HEK293 (cell line): Measurements from ENCODE around the gene MED6.
A peak's percentile ranks its signal among the peaks of the same experiment; 100 is the strongest.

Experiments
- CTCF ChIA-PET: fragments of 350-600 bp; formaldehyde crosslinking; extraction: SDS; loops from one replicate; lab custom pipeline; 2021; ENCODE audit warnings: antibody characterized with exemption; lab: Yijun Ruan, JAX
- POLR2A ChIA-PET: fragments of 300-600 bp; formaldehyde crosslinking; extraction: SDS; loops from one replicate; lab custom pipeline; 2020; ENCODE audit warnings: antibody characterized with exemption, inconsistent platforms; lab: Yijun Ruan, JAX
- H3K27ac ChIP-seq: fragments of 200-500 bp; sonication (Bioruptor generic); 2 replicates; pipeline ENCODE4 v1.5.1; 2014; ENCODE audit warnings: low read depth, low read length, control low read depth, inconsistent platforms; ENCODE audit errors: extremely low read depth
- H3K36me3 ChIP-seq, 2 experiments: fragments of 200-500 bp in 1 of 2; sonication (Bioruptor generic) in 1 of 2; 1 replicate in 1 of 2; 2 replicates in 1 of 2; pipeline ENCODE4 v1.5.1; 2014 to 2017; ENCODE audit warnings: inconsistent platforms in 2 of 2, low read length in 2 of 2; ENCODE audit not compliant: control insufficient read depth in 2 of 2, insufficient read depth in 1 of 2
- H3K4me1 ChIP-seq: fragments of 200-500 bp; sonication (Bioruptor generic); 2 replicates; pipeline ENCODE4 v1.5.1; 2014; ENCODE audit warnings: mild to moderate bottlenecking, low read length, inconsistent platforms; ENCODE audit not compliant: control insufficient read depth, insufficient read depth
- H3K4me3 ChIP-seq: 2 replicates; pipeline ENCODE4 v1.5.1; 2011; ENCODE audit warnings: low read depth, mild to moderate bottlenecking, control low read depth, low read length, moderate library complexity
- H3K9me3 ChIP-seq: fragments of 200-500 bp; sonication (Bioruptor generic); 2 replicates; pipeline ENCODE4 v1.5.1; 2014; ENCODE audit warnings: low read depth, low read length, inconsistent platforms; ENCODE audit not compliant: control insufficient read depth, insufficient read depth
- EGR2 ChIP-seq: fragments of 450-650 bp; formaldehyde crosslinking; IDR thresholded peaks from 2 replicates; pipeline ENCODE4 v1.5.1; 2016; ENCODE audit warnings: low read depth, missing biosample characterization, missing genetic modification characterization
- GLI2 ChIP-seq: fragments of 450-650 bp; formaldehyde crosslinking; IDR thresholded peaks from 2 replicates; pipeline ENCODE4; 2017; ENCODE audit warnings: missing biosample characterization, missing genetic modification characterization, low read depth, borderline replicate concordance
- SCRT1 ChIP-seq: fragments of 450-650 bp; formaldehyde crosslinking; IDR thresholded peaks from 2 replicates; pipeline ENCODE4 v1.5.1; 2016; ENCODE audit warnings: missing biosample characterization, missing genetic modification characterization, borderline replicate concordance
- SETDB1 ChIP-seq: IDR thresholded peaks from one replicate; pipeline ENCODE4 v1.6.1; 2017; ENCODE audit warnings: mild to moderate bottlenecking, low read length, moderate library complexity, mixed read lengths; ENCODE audit not compliant: insufficient read length
- SP2 ChIP-seq: fragments of 450-650 bp; formaldehyde crosslinking; IDR thresholded peaks from 2 replicates; pipeline ENCODE4 v1.5.1; 2016; ENCODE audit warnings: missing biosample characterization, missing genetic modification characterization
- ZBTB48 ChIP-seq: fragments of 450-650 bp; formaldehyde crosslinking; IDR thresholded peaks from 2 replicates; pipeline ENCODE4 v1.5.1; 2016; ENCODE audit warnings: missing biosample characterization, missing genetic modification characterization
- ZNF10 ChIP-seq: fragments of 450-650 bp; formaldehyde crosslinking; IDR thresholded peaks from 2 replicates; pipeline ENCODE4 v1.5.1; 2017; ENCODE audit warnings: missing biosample characterization, missing genetic modification characterization
- ZNF114 ChIP-seq: fragments of 450-650 bp; formaldehyde crosslinking; IDR thresholded peaks from 2 replicates; pipeline ENCODE4 v1.5.0; 2017; ENCODE audit warnings: missing biosample characterization, missing genetic modification characterization
- ZNF174 ChIP-seq: fragments of 450-650 bp; formaldehyde crosslinking; IDR thresholded peaks from 2 replicates; pipeline ENCODE4 v1.5.0; 2017; ENCODE audit warnings: missing biosample characterization, mild to moderate bottlenecking, missing genetic modification characterization
- ZNF248 ChIP-seq: fragments of 450-650 bp; formaldehyde crosslinking; IDR thresholded peaks from 2 replicates; pipeline ENCODE4 v1.5.1; 2017; ENCODE audit warnings: missing biosample characterization, missing genetic modification characterization
- ZNF311 ChIP-seq: fragments of 450-650 bp; formaldehyde crosslinking; IDR thresholded peaks from 2 replicates; pipeline ENCODE4 v1.5.1; 2017; ENCODE audit warnings: missing biosample characterization, missing genetic modification characterization, borderline replicate concordance
- ZNF324 ChIP-seq: fragments of 450-650 bp; formaldehyde crosslinking; IDR thresholded peaks from 2 replicates; pipeline ENCODE4 v1.5.1; 2016; ENCODE audit warnings: missing biosample characterization, missing genetic modification characterization
- ZNF335 ChIP-seq: fragments of 450-650 bp; formaldehyde crosslinking; conservative IDR thresholded peaks from 2 replicates; pipeline ENCODE4 v1.5.1; 2016; ENCODE audit warnings: missing biosample characterization, missing genetic modification characterization
- ZNF354C ChIP-seq: fragments of 450-650 bp; formaldehyde crosslinking; IDR thresholded peaks from 2 replicates; pipeline ENCODE4 v1.5.1; 2016; ENCODE audit warnings: missing biosample characterization, missing genetic modification characterization, low read depth, borderline replicate concordance
- ZNF391 ChIP-seq: fragments of 450-650 bp; formaldehyde crosslinking; IDR thresholded peaks from 2 replicates; pipeline ENCODE4 v1.5.1; 2016; ENCODE audit warnings: low read depth, missing biosample characterization, missing genetic modification characterization, borderline replicate concordance
- ZNF510 ChIP-seq: fragments of 450-650 bp; formaldehyde crosslinking; IDR thresholded peaks from 2 replicates; pipeline ENCODE4 v1.5.1; 2018; ENCODE audit warnings: mild to moderate bottlenecking, missing genetic modification characterization, missing biosample characterization; ENCODE audit not compliant: insufficient replicate concordance
- ZNF544 ChIP-seq: fragments of 450-650 bp; formaldehyde crosslinking; IDR thresholded peaks from 2 replicates; pipeline ENCODE4 v1.5.0; 2017; ENCODE audit warnings: missing biosample characterization, missing genetic modification characterization
- ZNF571 ChIP-seq: fragments of 450-650 bp; formaldehyde crosslinking; IDR thresholded peaks from 2 replicates; pipeline ENCODE4 v1.5.0; 2017; ENCODE audit warnings: missing biosample characterization, missing genetic modification characterization
- ZNF621 ChIP-seq: fragments of 450-650 bp; formaldehyde crosslinking; IDR thresholded peaks from 2 replicates; pipeline ENCODE4 v1.5.1; 2017; ENCODE audit warnings: missing biosample characterization, missing genetic modification characterization
- ZNF623 ChIP-seq: fragments of 450-650 bp; formaldehyde crosslinking; IDR thresholded peaks from 2 replicates; pipeline ENCODE4 v1.5.1; 2016; ENCODE audit warnings: missing biosample characterization, missing genetic modification characterization
- ZNF670 ChIP-seq: fragments of 450-650 bp; formaldehyde crosslinking; IDR thresholded peaks from 2 replicates; pipeline ENCODE4 v1.5.1; 2016; ENCODE audit warnings: missing biosample characterization, missing genetic modification characterization, low read depth
- ZNF677 ChIP-seq: fragments of 450-650 bp; IDR thresholded peaks from 2 replicates; pipeline ENCODE4 v1.5.0; 2018; ENCODE audit warnings: missing biosample characterization, mild to moderate bottlenecking, missing genetic modification characterization, moderate library complexity
- ZNF707 ChIP-seq: fragments of 450-650 bp; formaldehyde crosslinking; IDR thresholded peaks from 2 replicates; pipeline ENCODE4 v1.5.1; 2016; ENCODE audit warnings: missing biosample characterization, missing genetic modification characterization
- ZNF747 ChIP-seq: fragments of 450-650 bp; formaldehyde crosslinking; IDR thresholded peaks from 2 replicates; pipeline ENCODE4 v1.5.1; 2016; ENCODE audit warnings: missing biosample characterization, missing genetic modification characterization
- ZNF785 ChIP-seq: fragments of 450-650 bp; formaldehyde crosslinking; IDR thresholded peaks from 2 replicates; pipeline ENCODE4 v1.5.1; 2016; ENCODE audit warnings: missing biosample characterization, missing genetic modification characterization
- ZSCAN23 ChIP-seq: fragments of 450-650 bp; formaldehyde crosslinking; IDR thresholded peaks from 2 replicates; pipeline ENCODE4 v1.5.1; 2016; ENCODE audit warnings: missing biosample characterization, missing genetic modification characterization
- TF ChIP-seq, protein P1 (sequence below): fragments of 450-650 bp; formaldehyde crosslinking; IDR thresholded peaks from 2 replicates; pipeline ENCODE4 v1.5.0; 2017; ENCODE audit warnings: missing biosample characterization, missing genetic modification characterization, borderline replicate concordance
- TF ChIP-seq, protein P2 (sequence below): fragments of 450-650 bp; formaldehyde crosslinking; IDR thresholded peaks from 2 replicates; pipeline ENCODE4 v1.5.1; 2016; ENCODE audit warnings: missing biosample characterization, missing genetic modification characterization
- TF ChIP-seq, protein P3 (sequence below): fragments of 450-650 bp; formaldehyde crosslinking; IDR thresholded peaks from 2 replicates; pipeline ENCODE4 v1.5.1; 2016; ENCODE audit warnings: missing biosample characterization, missing genetic modification characterization
- TF ChIP-seq, protein P4 (sequence below): fragments of 450-650 bp; formaldehyde crosslinking; IDR thresholded peaks from 2 replicates; pipeline ENCODE4 v1.5.1; 2016; ENCODE audit warnings: missing biosample characterization, missing genetic modification characterization

The MED6 gene, protein sequence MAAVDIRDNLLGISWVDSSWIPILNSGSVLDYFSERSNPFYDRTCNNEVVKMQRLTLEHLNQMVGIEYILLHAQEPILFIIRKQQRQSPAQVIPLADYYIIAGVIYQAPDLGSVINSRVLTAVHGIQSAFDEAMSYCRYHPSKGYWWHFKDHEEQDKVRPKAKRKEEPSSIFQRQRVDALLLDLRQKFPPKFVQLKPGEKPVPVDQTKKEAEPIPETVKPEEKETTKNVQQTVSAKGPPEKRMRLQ

DNA sequence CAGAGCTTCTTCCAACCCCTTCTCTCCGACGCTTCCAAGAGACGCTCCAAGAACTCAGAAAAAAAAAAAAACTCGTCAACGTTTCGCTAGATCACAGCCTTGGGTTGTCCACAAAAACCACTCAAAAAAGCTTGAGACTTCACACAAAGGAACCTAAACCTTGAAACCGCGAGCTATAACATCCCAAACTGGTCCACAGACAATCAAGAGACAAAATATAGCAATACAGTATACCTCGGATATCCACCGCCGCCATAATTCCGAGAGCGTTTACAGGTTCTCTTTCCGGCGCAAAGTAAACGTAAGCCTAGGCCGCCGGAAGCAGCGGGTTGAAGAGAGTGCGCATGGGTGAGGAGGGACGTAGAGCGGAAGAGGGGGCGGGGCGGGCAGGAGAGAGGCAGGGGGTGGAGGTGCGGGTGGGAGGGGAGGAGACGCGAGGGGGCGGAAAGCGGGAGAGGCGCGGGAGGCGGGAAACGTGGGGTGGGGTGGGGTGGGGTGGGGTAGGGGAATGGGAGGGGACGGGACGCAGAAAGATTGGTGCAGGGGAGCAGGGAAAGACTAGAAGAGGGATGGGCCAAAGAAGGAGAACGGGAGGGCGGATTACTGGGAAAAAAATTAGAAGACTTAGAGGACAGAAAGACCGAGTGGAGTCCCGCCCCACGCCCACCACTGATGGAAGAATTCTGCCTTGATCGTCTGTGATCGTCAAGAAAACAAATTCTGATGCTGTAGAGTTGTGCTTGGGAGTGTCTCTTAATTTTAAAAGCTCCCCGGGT lies at the start of gene MED6:
Gene MED6 (minus strand): TSS at position 274 of the 776 bp plus-strand sequence. CDS start 18 bp downstream, at position 256.
- Histone ChIP-seq H3K27ac (0 out of 2 replicates have a peak within 1 kb of the TSS, but pooled peaks have one; percentile 51), H3K4me1 (peaks cover 8% of the 10 kb centered on the region), H3K9me3 (no peaks in the 10 kb centered on the region), H3K36me3 (peaks cover 0 to 19% of the 10 kb centered on the region in 2 experiments; a peak in 2 of 3 replicates), H3K4me3 (peak within 1 kb of the TSS; percentile 93)
- POLR2A ChIA-PET = interaction anchor here (0.7 kb wide), 2 partner anchors 41 to 45 kb away, joined by 3 read pairs; partner anchors contain the start of gene TTC9
- CTCF ChIA-PET = interaction anchor here (0.5 kb wide), 1 partner anchor 263 kb away, joined by 3 read pairs; no protein-coding TSS in a partner anchor
- TF ChIP-seq ZNF510 (tag by site-specific recombination) (no peak), ZNF670 (tag by site-specific recombination) (no peak), ZNF174 (tag by site-specific recombination) (no peak), ZNF707 (tag by site-specific recombination) (no peak), ZNF391 (no peak), SP2 (tag by site-specific recombination) (peak; percentile 53), ZNF677 (tag by site-specific recombination) (no peak), ZNF354C (tag by site-specific recombination) (no peak), ZNF747 (no peak), ZNF335 (no peak), EGR2 (tag by site-specific recombination) (peak; percentile 23; the same call in 1 of the 2 replicates), SCRT1 (peak; percentile 65; the same call in 1 of the 2 replicates), ZNF324 (tag by site-specific recombination) (peak; percentile 42; the same call in 1 of the 2 replicates), ZNF114 (tag by site-specific recombination) (no peak), ZNF10 (no peak), ZSCAN23 (tag by site-specific recombination) (no peak), SETDB1 (no peak), ZNF311 (no peak), ZNF248 (tag by site-specific recombination) (no peak), ZNF623 (tag by site-specific recombination) (no peak), ZNF571 (tag by site-specific recombination) (no peak), ZBTB48 (no peak), ZNF621 (no peak), ZNF785 (tag by site-specific recombination) (no peak), GLI2 (no peak), ZNF544 (tag by site-specific recombination) (no peak)
- TF ChIP-seq, protein P1, sequence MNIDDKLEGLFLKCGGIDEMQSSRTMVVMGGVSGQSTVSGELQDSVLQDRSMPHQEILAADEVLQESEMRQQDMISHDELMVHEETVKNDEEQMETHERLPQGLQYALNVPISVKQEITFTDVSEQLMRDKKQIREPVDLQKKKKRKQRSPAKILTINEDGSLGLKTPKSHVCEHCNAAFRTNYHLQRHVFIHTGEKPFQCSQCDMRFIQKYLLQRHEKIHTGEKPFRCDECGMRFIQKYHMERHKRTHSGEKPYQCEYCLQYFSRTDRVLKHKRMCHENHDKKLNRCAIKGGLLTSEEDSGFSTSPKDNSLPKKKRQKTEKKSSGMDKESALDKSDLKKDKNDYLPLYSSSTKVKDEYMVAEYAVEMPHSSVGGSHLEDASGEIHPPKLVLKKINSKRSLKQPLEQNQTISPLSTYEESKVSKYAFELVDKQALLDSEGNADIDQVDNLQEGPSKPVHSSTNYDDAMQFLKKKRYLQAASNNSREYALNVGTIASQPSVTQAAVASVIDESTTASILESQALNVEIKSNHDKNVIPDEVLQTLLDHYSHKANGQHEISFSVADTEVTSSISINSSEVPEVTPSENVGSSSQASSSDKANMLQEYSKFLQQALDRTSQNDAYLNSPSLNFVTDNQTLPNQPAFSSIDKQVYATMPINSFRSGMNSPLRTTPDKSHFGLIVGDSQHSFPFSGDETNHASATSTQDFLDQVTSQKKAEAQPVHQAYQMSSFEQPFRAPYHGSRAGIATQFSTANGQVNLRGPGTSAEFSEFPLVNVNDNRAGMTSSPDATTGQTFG (tag by site-specific recombination) = no peak
- TF ChIP-seq, protein P2, sequence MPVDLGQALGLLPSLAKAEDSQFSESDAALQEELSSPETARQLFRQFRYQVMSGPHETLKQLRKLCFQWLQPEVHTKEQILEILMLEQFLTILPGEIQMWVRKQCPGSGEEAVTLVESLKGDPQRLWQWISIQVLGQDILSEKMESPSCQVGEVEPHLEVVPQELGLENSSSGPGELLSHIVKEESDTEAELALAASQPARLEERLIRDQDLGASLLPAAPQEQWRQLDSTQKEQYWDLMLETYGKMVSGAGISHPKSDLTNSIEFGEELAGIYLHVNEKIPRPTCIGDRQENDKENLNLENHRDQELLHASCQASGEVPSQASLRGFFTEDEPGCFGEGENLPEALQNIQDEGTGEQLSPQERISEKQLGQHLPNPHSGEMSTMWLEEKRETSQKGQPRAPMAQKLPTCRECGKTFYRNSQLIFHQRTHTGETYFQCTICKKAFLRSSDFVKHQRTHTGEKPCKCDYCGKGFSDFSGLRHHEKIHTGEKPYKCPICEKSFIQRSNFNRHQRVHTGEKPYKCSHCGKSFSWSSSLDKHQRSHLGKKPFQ = no peak
- TF ChIP-seq, protein P3, sequence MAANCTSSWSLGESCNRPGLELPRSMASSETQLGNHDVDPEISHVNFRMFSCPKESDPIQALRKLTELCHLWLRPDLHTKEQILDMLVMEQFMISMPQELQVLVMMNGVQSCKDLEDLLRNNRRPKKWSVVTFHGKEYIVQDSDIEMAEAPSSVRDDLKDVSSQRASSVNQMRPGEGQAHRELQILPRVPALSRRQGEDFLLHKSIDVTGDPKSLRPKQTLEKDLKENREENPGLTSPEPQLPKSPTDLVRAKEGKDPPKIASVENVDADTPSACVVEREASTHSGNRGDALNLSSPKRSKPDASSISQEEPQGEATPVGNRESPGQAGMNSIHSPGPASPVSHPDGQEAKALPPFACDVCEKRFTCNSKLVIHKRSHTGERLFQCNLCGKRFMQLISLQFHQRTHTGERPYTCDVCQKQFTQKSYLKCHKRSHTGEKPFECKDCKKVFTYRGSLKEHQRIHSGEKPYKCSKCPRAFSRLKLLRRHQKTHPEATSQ = no peak
- TF ChIP-seq, protein P4, sequence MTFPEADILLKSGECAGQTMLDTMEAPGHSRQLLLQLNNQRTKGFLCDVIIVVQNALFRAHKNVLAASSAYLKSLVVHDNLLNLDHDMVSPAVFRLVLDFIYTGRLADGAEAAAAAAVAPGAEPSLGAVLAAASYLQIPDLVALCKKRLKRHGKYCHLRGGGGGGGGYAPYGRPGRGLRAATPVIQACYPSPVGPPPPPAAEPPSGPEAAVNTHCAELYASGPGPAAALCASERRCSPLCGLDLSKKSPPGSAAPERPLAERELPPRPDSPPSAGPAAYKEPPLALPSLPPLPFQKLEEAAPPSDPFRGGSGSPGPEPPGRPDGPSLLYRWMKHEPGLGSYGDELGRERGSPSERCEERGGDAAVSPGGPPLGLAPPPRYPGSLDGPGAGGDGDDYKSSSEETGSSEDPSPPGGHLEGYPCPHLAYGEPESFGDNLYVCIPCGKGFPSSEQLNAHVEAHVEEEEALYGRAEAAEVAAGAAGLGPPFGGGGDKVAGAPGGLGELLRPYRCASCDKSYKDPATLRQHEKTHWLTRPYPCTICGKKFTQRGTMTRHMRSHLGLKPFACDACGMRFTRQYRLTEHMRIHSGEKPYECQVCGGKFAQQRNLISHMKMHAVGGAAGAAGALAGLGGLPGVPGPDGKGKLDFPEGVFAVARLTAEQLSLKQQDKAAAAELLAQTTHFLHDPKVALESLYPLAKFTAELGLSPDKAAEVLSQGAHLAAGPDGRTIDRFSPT = no peak
